PC-9 (cell line): Measurements from ENCODE around the gene NUDCD3. TPM values are rescaled to one million over a fixed set of nuclear protein-coding genes. Genes with fewer than 3 reads are reported as not detected.

Experiments
- BruUV-seq: library from RNA; stranded (reverse); fragments of 400-500 nt; replicated peaks from 2 replicates; lab custom pipeline; 2021; lab: Mats Ljungman, UMichigan
- CTCF ChIA-PET: fragments of 300-600 bp; sonication (Branson Sonifier 250); formaldehyde crosslinking; loops from one replicate; lab custom pipeline; 2022; ENCODE audit warnings: antibody characterized with exemption; lab: Charles Lee
- POLR2A ChIA-PET: fragments of 300-600 bp; sonication (Branson Sonifier 250); formaldehyde crosslinking; loops from one replicate; lab custom pipeline; 2022; ENCODE audit warnings: antibody characterized with exemption; ENCODE audit not compliant: unreplicated experiment; lab: Charles Lee
- DNase-seq, 2 experiments: peaks; one replicate each; pipeline versions ENCODE4 v3.0.0 to v3.0.0-alpha.2; 2015 to 2022; ENCODE audit warnings: mixed read lengths in 1 of 2
- H2AFZ ChIP-seq: fragments of 200-600 bp; sonication (generic); 2 replicates; pipeline ENCODE4 v1.8.1; 2017; ENCODE audit warnings: antibody characterized with exemption
- H3F3A ChIP-seq: fragments of 200-600 bp; sonication (generic); 2 replicates; pipeline ENCODE4 v1.8.1; 2017; ENCODE audit warnings: antibody characterized with exemption, mild to moderate bottlenecking, low read depth; ENCODE audit not compliant: insufficient read depth
- H3K27ac ChIP-seq: fragments of 200-600 bp; sonication (generic); 2 replicates; pipeline ENCODE4 v1.6.1; 2016; ENCODE audit warnings: mixed run types
- H3K27me3 ChIP-seq: fragments of 200-600 bp; sonication (generic); 2 replicates; pipeline ENCODE4 v1.6.1; 2016; ENCODE audit warnings: low read depth, mixed run types; ENCODE audit not compliant: insufficient read depth
- H3K36me3 ChIP-seq: fragments of 200-600 bp; sonication (generic); 2 replicates; pipeline ENCODE4 v1.6.1; 2016; ENCODE audit warnings: low read depth, mixed run types
- H3K4me1 ChIP-seq: fragments of 200-600 bp; sonication (generic); replicated peaks from 2 replicates; pipeline ENCODE4 v1.6.1; 2016; ENCODE audit warnings: mixed run types; ENCODE audit not compliant: insufficient read depth
- H3K4me2 ChIP-seq: fragments of 200-600 bp; sonication (generic); 2 replicates; pipeline ENCODE4 v1.6.1; 2017; ENCODE audit warnings: mixed run types
- H3K4me3 ChIP-seq: fragments of 200-600 bp; sonication (generic); 2 replicates; pipeline ENCODE4 v1.6.1; 2016; ENCODE audit warnings: mixed run types
- H3K79me2 ChIP-seq: fragments of 200-600 bp; sonication (generic); 2 replicates; pipeline ENCODE4 v1.6.1; 2017; ENCODE audit warnings: low read depth, mixed run types
- H3K9me2 ChIP-seq: fragments of 200-600 bp; sonication (generic); 2 replicates; pipeline ENCODE4 v1.8.1; 2017; ENCODE audit warnings: mild to moderate bottlenecking; ENCODE audit not compliant: insufficient read depth
- H3K9me3 ChIP-seq: fragments of 200-600 bp; sonication (generic); 2 replicates; pipeline ENCODE4 v1.8.1; 2016; ENCODE audit warnings: low read depth; ENCODE audit not compliant: insufficient read depth
- H4K20me1 ChIP-seq: fragments of 200-600 bp; sonication (generic); 2 replicates; pipeline ENCODE4 v1.8.1; 2017; ENCODE audit not compliant: insufficient read depth
- CTCF ChIP-seq: fragments of 200-600 bp; sonication (generic); conservative IDR thresholded peaks from 2 replicates; pipeline ENCODE4 v1.6.1; 2017; ENCODE audit warnings: mixed run types, antibody characterized with exemption, mild to moderate bottlenecking, moderate library complexity
- EZH2 ChIP-seq: fragments of 200-600 bp; sonication (generic); IDR thresholded peaks from 2 replicates; pipeline ENCODE4 v1.8.0; 2017; ENCODE audit warnings: antibody characterized with exemption, low read depth
- intact Hi-C: fragments of 100-400 bp; cut with micrococcal nuclease; formaldehyde crosslinking; loops from one replicate; pipeline ENCODE4 v1.10.0; 2022; ENCODE audit not compliant: unreplicated experiment
- total RNA-seq: library from RNA; stranded (reverse); gene quantifications from 2 replicates; pipeline ENCODE4 v1.2.3, GENCODE V29; 2021

NUDCD3 gene
- total RNA-seq, 1 experiment from 2014 or later = 149 TPM

GRCh38 chr7:44333911-44334733 is 156.3 kb downstream of the NUDCD3 start:
- no peak for DNase-seq
- Histone ChIP-seq H3K4me2 (no peak overlapping the region), H3K36me3 (no peaks in the 10 kb centered on the region), H3K4me3 (no peak overlapping the region), H3K9me2 (no peaks in the 10 kb centered on the region), H3K27me3 (peaks cover 20% of the 10 kb centered on the region), H3K4me1 (no peaks in the 10 kb centered on the region), H2AFZ (no peak overlapping the region), H3K9me3 (no peaks in the 10 kb centered on the region), H3K27ac (no peak overlapping the region), H4K20me1 (no peaks in the 10 kb centered on the region), H3K79me2 (no peaks in the 10 kb centered on the region), H3F3A (no peaks in the 10 kb centered on the region)
- intact Hi-C loops = no loop called here
- TF ChIP-seq EZH2 (no peak), CTCF (no peak)
- ChIA-PET CTCF (no interaction called here), POLR2A (no interaction called here)
- BruUV-seq = no TSS peak

GRCh38 chr7:44331682-44332081 is 158.8 kb downstream of the NUDCD3 start:
- no TSS peak for BruUV-seq
- no peaks in the 10 kb centered on the region for H3K79me2 ChIP-seq
- TF ChIP-seq CTCF = no peak
- TF ChIP-seq EZH2 = no peak
- no peaks in the 10 kb centered on the region for H3K36me3 ChIP-seq
- H3F3A ChIP-seq = no peaks in the 10 kb centered on the region
- no peak overlapping the region for H3K4me3 ChIP-seq
- H3K27me3 ChIP-seq = peaks cover 18% of the 10 kb centered on the region
- ChIA-PET POLR2A (no interaction called here), CTCF (no interaction called here)
- H3K4me1 ChIP-seq = no peaks in the 10 kb centered on the region
- H4K20me1 ChIP-seq = no peaks in the 10 kb centered on the region
- no peak overlapping the region for H3K4me2 ChIP-seq
- no peaks in the 10 kb centered on the region for H3K9me2 ChIP-seq
- no peaks in the 10 kb centered on the region for H3K9me3 ChIP-seq
- no peak overlapping the region for H2AFZ ChIP-seq
- intact Hi-C loops = no loop called here
- DNase-seq = no peak
- no peak overlapping the region for H3K27ac ChIP-seq

- Histone ChIP-seq H4K20me1 (no peaks in the 10 kb centered on the region), H2AFZ (no peak overlapping the region), H3K79me2 (no peaks in the 10 kb centered on the region), H3K27me3 (peaks cover 21% of the 10 kb centered on the region), H3F3A (no peaks in the 10 kb centered on the region), H3K9me3 (no peaks in the 10 kb centered on the region), H3K4me2 (no peak overlapping the region), H3K4me1 (no peaks in the 10 kb centered on the region), H3K36me3 (no peaks in the 10 kb centered on the region), H3K27ac (no peak overlapping the region), H3K9me2 (no peaks in the 10 kb centered on the region), H3K4me3 (no peak overlapping the region)
- BruUV-seq = no TSS peak
- CTCF ChIA-PET = no interaction called here
- no peak for TF ChIP-seq EZH2
- TF ChIP-seq CTCF = no peak
- intact Hi-C loops = no loop called here
- no peak for DNase-seq
- POLR2A ChIA-PET = no interaction called here
These were observed 160.1 kb downstream of the NUDCD3 start for GRCh38 chr7:44330331-44330730.
